ENCODE data around the gene VBP1. TPM values are rescaled to one million over a fixed set of nuclear protein-coding genes. Genes with fewer than 3 reads are reported as not detected.
A peak's percentile ranks its signal among the peaks of the same experiment; 100 is the strongest.

VBP1 gene
- total and polyA plus RNA-seq, 12 donors, result 21.4 to 85.0 (median 70.6) TPM

DNA sequence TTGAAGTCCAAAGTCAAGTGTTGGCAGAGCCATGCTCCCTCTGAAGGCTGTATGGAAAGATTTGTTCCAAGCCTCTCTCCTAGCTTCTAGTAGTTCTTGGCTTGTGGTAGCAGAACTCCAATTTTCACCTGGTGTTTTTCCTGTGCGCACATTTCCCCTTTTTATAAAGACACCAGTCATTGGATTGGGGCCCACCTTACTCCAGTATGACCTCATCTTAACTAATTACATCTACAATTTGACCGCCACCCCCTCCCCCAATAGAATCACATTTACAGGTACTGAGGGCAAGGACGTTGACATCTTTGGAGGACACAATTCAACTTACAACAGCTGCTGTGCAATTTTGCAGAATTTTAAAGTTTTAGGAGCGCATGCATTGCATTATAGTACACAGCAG, 31.2 kb downstream of the VBP1 start:
- Histone ChIP-seq H3K27ac (no peak overlapping the region), H3K9me3 (no peaks in the 10 kb centered on the region), H3K27me3 (no peaks in the 10 kb centered on the region), H3K4me3 (no peak overlapping the region), H3K4me1 (no peaks in the 10 kb centered on the region), H3K36me3 (no peaks in the 10 kb centered on the region)
- WGBS, 2 donors, result 85 to 92% methylated on average over 4 of the region's 4 CpGs
- DNase-seq (no peak), ATAC-seq (no peak)
- intact Hi-C loops (cut with DNase I), result no loop called here
- TF ChIP-seq, protein P1, sequence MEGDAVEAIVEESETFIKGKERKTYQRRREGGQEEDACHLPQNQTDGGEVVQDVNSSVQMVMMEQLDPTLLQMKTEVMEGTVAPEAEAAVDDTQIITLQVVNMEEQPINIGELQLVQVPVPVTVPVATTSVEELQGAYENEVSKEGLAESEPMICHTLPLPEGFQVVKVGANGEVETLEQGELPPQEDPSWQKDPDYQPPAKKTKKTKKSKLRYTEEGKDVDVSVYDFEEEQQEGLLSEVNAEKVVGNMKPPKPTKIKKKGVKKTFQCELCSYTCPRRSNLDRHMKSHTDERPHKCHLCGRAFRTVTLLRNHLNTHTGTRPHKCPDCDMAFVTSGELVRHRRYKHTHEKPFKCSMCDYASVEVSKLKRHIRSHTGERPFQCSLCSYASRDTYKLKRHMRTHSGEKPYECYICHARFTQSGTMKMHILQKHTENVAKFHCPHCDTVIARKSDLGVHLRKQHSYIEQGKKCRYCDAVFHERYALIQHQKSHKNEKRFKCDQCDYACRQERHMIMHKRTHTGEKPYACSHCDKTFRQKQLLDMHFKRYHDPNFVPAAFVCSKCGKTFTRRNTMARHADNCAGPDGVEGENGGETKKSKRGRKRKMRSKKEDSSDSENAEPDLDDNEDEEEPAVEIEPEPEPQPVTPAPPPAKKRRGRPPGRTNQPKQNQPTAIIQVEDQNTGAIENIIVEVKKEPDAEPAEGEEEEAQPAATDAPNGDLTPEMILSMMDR (IDR thresholded peaks at IDR 0.05), result no peak

DNA sequence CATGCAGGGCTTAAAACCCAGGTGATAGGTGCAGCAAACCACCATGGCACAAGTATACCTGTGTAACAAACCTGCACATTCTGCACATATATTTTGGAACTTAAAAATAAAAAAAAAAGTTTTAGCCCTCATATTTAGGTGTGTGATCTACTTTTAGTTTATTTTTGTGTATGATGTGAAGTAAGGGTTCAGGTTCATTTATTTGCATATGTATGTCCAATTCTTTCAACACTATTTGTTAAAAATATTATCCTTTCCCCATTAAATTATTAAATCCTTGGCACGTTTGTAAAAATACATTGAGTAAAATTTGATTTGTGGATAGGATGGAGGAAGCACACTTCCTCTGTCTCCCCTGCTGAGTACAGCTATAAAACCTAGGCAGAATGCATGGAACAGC, 35.1 kb downstream of the VBP1 start:
- no peaks in the 10 kb centered on the region for H3K9me3 ChIP-seq
- H3K27ac ChIP-seq, result no peak overlapping the region
- no peaks in the 10 kb centered on the region for H3K36me3 ChIP-seq
- intact Hi-C loops (cut with DNase I), result no loop called here
- WGBS, 2 donors, result 62 to 63% methylated on average over 1 of the region's 1 CpG
- TF ChIP-seq, protein P1 (IDR thresholded peaks at IDR 0.05), result no peak
- no peaks in the 10 kb centered on the region for H3K27me3 ChIP-seq
- H3K4me1 ChIP-seq, result no peaks in the 10 kb centered on the region
- H3K4me3 ChIP-seq, result no peak overlapping the region
- ATAC-seq (no peak), DNase-seq (no peak)

DNA sequence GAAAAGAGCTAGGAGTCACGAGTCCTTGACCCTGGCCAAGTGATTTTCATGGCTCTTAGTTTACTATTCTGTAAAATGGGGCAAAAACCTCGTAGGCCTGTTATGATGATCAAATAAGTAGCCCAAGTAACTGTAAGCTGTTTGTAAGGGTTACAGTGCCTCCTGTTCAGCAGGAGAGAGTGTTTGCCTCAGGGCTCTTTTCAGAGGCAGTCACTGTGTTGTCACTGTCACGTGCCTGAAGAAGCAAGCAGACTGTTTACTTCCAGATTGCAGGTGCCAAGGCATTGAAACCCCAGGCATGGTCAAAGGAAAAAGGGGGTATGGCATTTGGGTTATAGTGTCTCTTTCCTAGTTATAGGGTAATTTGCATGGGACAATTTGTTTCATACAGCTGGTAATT, 43.5 kb downstream of the VBP1 start:
- intact Hi-C loops (cut with DNase I), result no loop called here
- WGBS, 2 donors, result 75 to 87% methylated on average over 3 of the region's 3 CpGs
- no peak for ATAC-seq
- no peaks in the 10 kb centered on the region for H3K36me3 ChIP-seq
- no peak overlapping the region for H3K4me3 ChIP-seq
- H3K27me3 ChIP-seq, result no peaks in the 10 kb centered on the region
- H3K4me1 ChIP-seq, result peaks cover 0 to 11% (median 0%) of the 10 kb centered on the region in 9 donors
- DNase-seq, result no peak
- TF ChIP-seq, protein P1 (IDR thresholded peaks at IDR 0.05), result no peak
- no peak overlapping the region for H3K27ac ChIP-seq
- no peaks in the 10 kb centered on the region for H3K9me3 ChIP-seq

DNA sequence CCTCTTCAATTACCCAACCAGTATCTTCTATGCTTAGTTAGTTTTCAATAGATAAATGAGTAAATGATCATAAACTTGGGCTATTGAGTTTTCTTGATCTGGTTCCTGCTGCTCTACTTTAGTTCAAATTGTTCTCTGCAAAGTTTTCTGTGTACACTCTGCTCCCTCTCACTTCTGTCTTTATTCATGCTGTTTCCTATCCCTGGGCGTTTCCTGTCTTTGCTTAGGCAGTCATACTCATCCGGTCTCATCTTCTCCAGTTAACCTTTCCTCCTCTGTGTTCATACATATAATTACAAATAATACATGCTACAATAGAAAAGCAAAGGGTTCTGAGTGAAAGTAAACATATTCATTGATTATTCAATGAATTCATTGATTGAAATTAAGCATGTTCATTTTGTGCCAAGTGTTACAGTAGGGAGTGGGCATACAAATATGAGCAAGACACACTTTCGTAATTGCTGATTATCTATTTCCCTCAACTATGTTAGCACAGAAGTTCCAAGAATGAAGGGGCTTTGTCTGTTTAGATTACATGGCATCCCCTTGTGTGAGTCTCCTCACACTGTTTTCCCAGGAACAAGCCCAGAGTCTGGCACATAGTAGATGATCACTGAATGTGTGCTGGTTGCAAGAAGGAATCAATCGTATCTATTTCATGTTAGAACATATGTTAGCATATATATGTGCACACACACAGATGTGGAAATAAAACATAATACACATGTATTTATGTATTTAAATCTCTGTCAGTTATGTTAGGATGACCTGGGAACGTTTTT, 46.9 kb downstream of the VBP1 start:
- TF ChIP-seq, protein P1 (IDR thresholded peaks at IDR 0.05), result no peak
- Histone ChIP-seq H3K4me1 (peaks cover 0 to 12% (median 0%) of the 10 kb centered on the region in 9 donors), H3K36me3 (no peaks in the 10 kb centered on the region), H3K9me3 (peaks cover 0 to 12% (median 0%) of the 10 kb centered on the region in 11 donors), H3K27me3 (no peaks in the 10 kb centered on the region), H3K27ac (peak overlapping the region in 1 of 10 donors; percentile 66), H3K4me3 (peak overlapping the region in 1 of 10 donors; percentile 55)
- intact Hi-C loops (cut with DNase I), result no loop called here
- ATAC-seq (no peak), DNase-seq (no peak)
- WGBS, 2 donors, result 38 to 48% methylated on average over 5 of the region's 5 CpGs

Measured in heart right ventricle (tissue), 16 donors.